ENCODE measurements around the gene FLCN. TPM values are rescaled to one million over a fixed set of nuclear protein-coding genes. Genes with fewer than 3 reads are reported as not detected.

FLCN gene
- total and polyA plus RNA-seq, 4 donors, result 8.5 to 46.7 (median 28.4) TPM

DNA sequence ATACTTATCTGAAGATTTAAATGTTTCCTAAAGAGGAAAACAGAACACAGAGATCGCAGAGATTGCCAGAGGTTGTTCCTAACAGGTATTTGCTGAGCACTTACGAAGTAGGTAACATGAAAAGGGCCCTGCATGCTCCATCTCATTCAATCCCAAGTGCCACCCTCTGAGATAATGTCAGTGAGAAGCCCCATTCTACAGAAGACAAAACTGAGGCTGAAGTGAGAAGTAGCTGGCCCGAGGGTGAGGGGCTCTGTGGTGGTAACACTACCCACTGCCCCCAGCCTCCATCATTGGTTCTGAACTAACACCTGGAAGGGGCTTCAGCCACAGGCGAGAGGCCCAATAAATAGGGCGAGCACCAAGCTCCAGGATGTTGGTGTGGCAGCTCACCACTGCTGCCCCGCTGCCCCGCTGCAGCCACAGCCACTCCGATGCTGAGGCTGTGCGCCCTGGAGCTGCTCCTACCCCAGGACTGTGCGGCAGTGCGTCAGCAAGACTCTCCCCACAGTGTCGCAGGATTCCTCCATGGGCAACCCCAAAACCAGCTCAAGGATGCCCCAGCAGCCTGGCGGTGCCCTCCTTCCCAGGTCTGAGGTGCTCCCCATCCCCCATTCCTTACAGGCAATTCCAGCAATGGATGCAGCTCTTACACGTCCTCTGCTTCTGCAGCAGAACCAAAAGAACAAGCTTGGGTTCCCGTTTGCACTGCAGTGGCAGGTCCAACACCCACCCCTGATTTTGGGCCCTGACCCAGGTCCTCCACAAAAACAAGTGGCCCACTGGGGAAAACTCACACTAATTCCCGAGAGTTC, 10.3 kb downstream of the FLCN start:
- H3K4me1 ChIP-seq (ENCODE audit: control insufficient read depth in 4 of 4, insufficient read depth in 4 of 4, low read length in 3 of 4), result peaks cover 7 to 25% (median 21%) of the 10 kb centered on the region in 4 donors
- peaks cover 20 to 79% (median 53%) of the 10 kb centered on the region in 4 donors for H3K36me3 ChIP-seq (ENCODE audit: control insufficient read depth in 4 of 4, insufficient read depth in 3 of 4, low read depth in 1 of 4, low read length in 3 of 4)
- H3K4me3 ChIP-seq (ENCODE audit: low read depth in 1 of 3, low read length in 3 of 3), result no peak overlapping the region
- H3K27me3 ChIP-seq (ENCODE audit: control insufficient read depth in 4 of 4, insufficient read depth in 4 of 4, low read length in 3 of 4), result no peaks in the 10 kb centered on the region
- no peak for DNase-seq (ENCODE audit: low spot score)
- no peak overlapping the region for H3K27ac ChIP-seq (ENCODE audit: low read depth in 1 of 2, low read length in 2 of 2)
- no peak overlapping the region for H3K9ac ChIP-seq (ENCODE audit: low read depth in 1 of 2, low read length in 2 of 2)
- WGBS, result 97% methylated on average over 16 of the region's 16 CpGs
- no peak for TF ChIP-seq FOXA1 (IDR thresholded peaks at IDR 0.05)
- no peak for TF ChIP-seq NR2F2 (IDR thresholded peaks at IDR 0.05)
- TF ChIP-seq, protein P1, sequence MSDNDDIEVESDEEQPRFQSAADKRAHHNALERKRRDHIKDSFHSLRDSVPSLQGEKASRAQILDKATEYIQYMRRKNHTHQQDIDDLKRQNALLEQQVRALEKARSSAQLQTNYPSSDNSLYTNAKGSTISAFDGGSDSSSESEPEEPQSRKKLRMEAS (IDR thresholded peaks at IDR 0.05), result no peak
- no peak for TF ChIP-seq YY1 (IDR thresholded peaks at IDR 0.05)
- no peak for TF ChIP-seq RXRA (IDR thresholded peaks at IDR 0.05)
- no peak for TF ChIP-seq HNF4G (IDR thresholded peaks at IDR 0.05)
- no peak for TF ChIP-seq SP1 (IDR thresholded peaks at IDR 0.05)
- TF ChIP-seq, protein P2, sequence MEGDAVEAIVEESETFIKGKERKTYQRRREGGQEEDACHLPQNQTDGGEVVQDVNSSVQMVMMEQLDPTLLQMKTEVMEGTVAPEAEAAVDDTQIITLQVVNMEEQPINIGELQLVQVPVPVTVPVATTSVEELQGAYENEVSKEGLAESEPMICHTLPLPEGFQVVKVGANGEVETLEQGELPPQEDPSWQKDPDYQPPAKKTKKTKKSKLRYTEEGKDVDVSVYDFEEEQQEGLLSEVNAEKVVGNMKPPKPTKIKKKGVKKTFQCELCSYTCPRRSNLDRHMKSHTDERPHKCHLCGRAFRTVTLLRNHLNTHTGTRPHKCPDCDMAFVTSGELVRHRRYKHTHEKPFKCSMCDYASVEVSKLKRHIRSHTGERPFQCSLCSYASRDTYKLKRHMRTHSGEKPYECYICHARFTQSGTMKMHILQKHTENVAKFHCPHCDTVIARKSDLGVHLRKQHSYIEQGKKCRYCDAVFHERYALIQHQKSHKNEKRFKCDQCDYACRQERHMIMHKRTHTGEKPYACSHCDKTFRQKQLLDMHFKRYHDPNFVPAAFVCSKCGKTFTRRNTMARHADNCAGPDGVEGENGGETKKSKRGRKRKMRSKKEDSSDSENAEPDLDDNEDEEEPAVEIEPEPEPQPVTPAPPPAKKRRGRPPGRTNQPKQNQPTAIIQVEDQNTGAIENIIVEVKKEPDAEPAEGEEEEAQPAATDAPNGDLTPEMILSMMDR (IDR thresholded peaks at IDR 0.05; ENCODE audit: low read depth, low read length, missing input control), result no peak
- no peak for TF ChIP-seq RAD21 (IDR thresholded peaks at IDR 0.05)
- no peak for TF ChIP-seq EGR1 (IDR thresholded peaks at IDR 0.05; ENCODE audit: low read depth in 2 of 2)
- TF ChIP-seq GABPA (IDR thresholded peaks at IDR 0.05 in 1 of 2, conservative IDR thresholded peaks at IDR 0.05 in 1 of 2), result no peak
- TF ChIP-seq FOXA2 (IDR thresholded peaks at IDR 0.05), result no peak
- TF ChIP-seq, protein P3, sequence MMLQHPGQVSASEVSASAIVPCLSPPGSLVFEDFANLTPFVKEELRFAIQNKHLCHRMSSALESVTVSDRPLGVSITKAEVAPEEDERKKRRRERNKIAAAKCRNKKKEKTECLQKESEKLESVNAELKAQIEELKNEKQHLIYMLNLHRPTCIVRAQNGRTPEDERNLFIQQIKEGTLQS (IDR thresholded peaks at IDR 0.05), result no peak
- TF ChIP-seq, protein P4, sequence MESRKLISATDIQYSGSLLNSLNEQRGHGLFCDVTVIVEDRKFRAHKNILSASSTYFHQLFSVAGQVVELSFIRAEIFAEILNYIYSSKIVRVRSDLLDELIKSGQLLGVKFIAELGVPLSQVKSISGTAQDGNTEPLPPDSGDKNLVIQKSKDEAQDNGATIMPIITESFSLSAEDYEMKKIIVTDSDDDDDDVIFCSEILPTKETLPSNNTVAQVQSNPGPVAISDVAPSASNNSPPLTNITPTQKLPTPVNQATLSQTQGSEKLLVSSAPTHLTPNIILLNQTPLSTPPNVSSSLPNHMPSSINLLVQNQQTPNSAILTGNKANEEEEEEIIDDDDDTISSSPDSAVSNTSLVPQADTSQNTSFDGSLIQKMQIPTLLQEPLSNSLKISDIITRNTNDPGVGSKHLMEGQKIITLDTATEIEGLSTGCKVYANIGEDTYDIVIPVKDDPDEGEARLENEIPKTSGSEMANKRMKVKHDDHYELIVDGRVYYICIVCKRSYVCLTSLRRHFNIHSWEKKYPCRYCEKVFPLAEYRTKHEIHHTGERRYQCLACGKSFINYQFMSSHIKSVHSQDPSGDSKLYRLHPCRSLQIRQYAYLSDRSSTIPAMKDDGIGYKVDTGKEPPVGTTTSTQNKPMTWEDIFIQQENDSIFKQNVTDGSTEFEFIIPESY (IDR thresholded peaks at IDR 0.05), result no peak
- TF ChIP-seq JUND (IDR thresholded peaks at IDR 0.05), result no peak
- no peak for TF ChIP-seq TAF1 (conservative IDR thresholded peaks at IDR 0.05)
- no peak for TF ChIP-seq HNF4A (conservative IDR thresholded peaks at IDR 0.05)
- TF ChIP-seq, protein P5, sequence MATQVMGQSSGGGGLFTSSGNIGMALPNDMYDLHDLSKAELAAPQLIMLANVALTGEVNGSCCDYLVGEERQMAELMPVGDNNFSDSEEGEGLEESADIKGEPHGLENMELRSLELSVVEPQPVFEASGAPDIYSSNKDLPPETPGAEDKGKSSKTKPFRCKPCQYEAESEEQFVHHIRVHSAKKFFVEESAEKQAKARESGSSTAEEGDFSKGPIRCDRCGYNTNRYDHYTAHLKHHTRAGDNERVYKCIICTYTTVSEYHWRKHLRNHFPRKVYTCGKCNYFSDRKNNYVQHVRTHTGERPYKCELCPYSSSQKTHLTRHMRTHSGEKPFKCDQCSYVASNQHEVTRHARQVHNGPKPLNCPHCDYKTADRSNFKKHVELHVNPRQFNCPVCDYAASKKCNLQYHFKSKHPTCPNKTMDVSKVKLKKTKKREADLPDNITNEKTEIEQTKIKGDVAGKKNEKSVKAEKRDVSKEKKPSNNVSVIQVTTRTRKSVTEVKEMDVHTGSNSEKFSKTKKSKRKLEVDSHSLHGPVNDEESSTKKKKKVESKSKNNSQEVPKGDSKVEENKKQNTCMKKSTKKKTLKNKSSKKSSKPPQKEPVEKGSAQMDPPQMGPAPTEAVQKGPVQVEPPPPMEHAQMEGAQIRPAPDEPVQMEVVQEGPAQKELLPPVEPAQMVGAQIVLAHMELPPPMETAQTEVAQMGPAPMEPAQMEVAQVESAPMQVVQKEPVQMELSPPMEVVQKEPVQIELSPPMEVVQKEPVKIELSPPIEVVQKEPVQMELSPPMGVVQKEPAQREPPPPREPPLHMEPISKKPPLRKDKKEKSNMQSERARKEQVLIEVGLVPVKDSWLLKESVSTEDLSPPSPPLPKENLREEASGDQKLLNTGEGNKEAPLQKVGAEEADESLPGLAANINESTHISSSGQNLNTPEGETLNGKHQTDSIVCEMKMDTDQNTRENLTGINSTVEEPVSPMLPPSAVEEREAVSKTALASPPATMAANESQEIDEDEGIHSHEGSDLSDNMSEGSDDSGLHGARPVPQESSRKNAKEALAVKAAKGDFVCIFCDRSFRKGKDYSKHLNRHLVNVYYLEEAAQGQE (IDR thresholded peaks at IDR 0.05), result no peak
- no peaks in the 10 kb centered on the region for H3K9me3 ChIP-seq (ENCODE audit: control insufficient read depth in 4 of 4, low read length in 3 of 4)
